Endodermal cell (in vitro differentiated cells): Measurements from ENCODE around the gene SLX9. TPM values are rescaled to one million over a fixed set of nuclear protein-coding genes. Genes with fewer than 3 reads are reported as not detected.

Source experiments
- DNase-seq: peaks from one replicate; pipeline ENCODE4 v3.0.0-alpha.2; 2017
- H3K27ac ChIP-seq: 2 replicates; pipeline ENCODE4 v1.5.1; 2013; ENCODE audit warnings: mild to moderate bottlenecking, low read depth, low read length, moderate library complexity
- H3K27me3 ChIP-seq: 2 replicates; pipeline ENCODE4 v1.6.1; 2013; ENCODE audit warnings: mild to moderate bottlenecking, low read length, moderate library complexity; ENCODE audit not compliant: insufficient read depth, control insufficient read depth, poor library complexity, severe bottlenecking
- H3K36me3 ChIP-seq: 2 replicates; pipeline ENCODE4 v1.7.0; 2013; ENCODE audit warnings: mild to moderate bottlenecking, low read length, moderate library complexity; ENCODE audit not compliant: control insufficient read depth, insufficient read depth
- H3K4me1 ChIP-seq: one replicate; pipeline ENCODE4 v1.7.0; 2013; ENCODE audit warnings: low read length; ENCODE audit not compliant: control insufficient read depth, insufficient read depth
- H3K4me3 ChIP-seq: 2 replicates; pipeline ENCODE4 v1.5.1; 2013; ENCODE audit warnings: mild to moderate bottlenecking, low read length, moderate library complexity
- H3K9ac ChIP-seq: 2 replicates; pipeline ENCODE4 v1.6.1; 2013; ENCODE audit warnings: mild to moderate bottlenecking, low read length, moderate library complexity; ENCODE audit not compliant: poor library complexity, severe bottlenecking; ENCODE audit errors: extremely low read depth
- H3K9me3 ChIP-seq: 2 replicates; pipeline ENCODE4 v1.6.1; 2013; ENCODE audit warnings: mild to moderate bottlenecking, low read length, moderate library complexity; ENCODE audit not compliant: control insufficient read depth
- H3K27ac Mint-ChIP-seq: 2 replicates; pipeline ENCODE4 v1.8.0; 2020; ENCODE audit warnings: mixed read lengths
- H3K27me3 Mint-ChIP-seq: 2 replicates; pipeline ENCODE4 v1.8.0; 2021; ENCODE audit warnings: mild to moderate bottlenecking, mixed read lengths; ENCODE audit not compliant: insufficient read depth
- H3K36me3 Mint-ChIP-seq: 2 replicates; pipeline ENCODE4 v1.8.0; 2020; ENCODE audit warnings: low read depth, mixed read lengths
- H3K4me1 Mint-ChIP-seq: 2 replicates; pipeline ENCODE4 v1.8.0; 2020; ENCODE audit warnings: mixed read lengths
- H3K4me3 Mint-ChIP-seq: 2 replicates; pipeline ENCODE4 v1.8.0; 2020; ENCODE audit warnings: mild to moderate bottlenecking, moderate library complexity, mixed read lengths
- H3K9me3 Mint-ChIP-seq: 2 replicates; pipeline ENCODE4 v1.8.0; 2020; ENCODE audit warnings: mild to moderate bottlenecking, mixed read lengths
- CTCF ChIP-seq: fragments of 200-600 bp; sonication (generic); conservative IDR thresholded peaks from 2 replicates; pipeline ENCODE4 v1.5.0; 2021; ENCODE audit warnings: antibody characterized with exemption, mild to moderate bottlenecking
- WGBS, 2 experiments: methylation state at CpG; one replicate each; pipeline versions ENCODE4 v1.1.5 to v1.1.7; 2013; ENCODE audit warnings: missing lambda C conversion rate in 2 of 2, mixed read lengths in 1 of 2; ENCODE audit not compliant: insufficient coverage in 1 of 2, insufficient read length in 1 of 2; 5-methylcytosine and 5-hydroxymethylcytosine counted together
- total RNA-seq, 2 donors: library from RNA; stranded (reverse); fragmentation: NEBNext Ultra II Directional in 1 of 2; extraction: Animal tissue kit (Norgen Biotek cat#: 25700) in 1 of 2; gene quantifications; 2 replicates in 1 of 2; 3 replicates in 1 of 2; pipeline ENCODE4 v1.2.1, GENCODE V29; 2021

SLX9 gene
- total RNA-seq, 2 donors from 2014 or later: 38.0 to 48.9 TPM

- TF ChIP-seq CTCF: no peak
- Histone ChIP-seq H3K4me3 (no peak overlapping the region), H3K9ac (no peak overlapping the region), H3K36me3 (no peaks in the 10 kb centered on the region), H3K27ac (no peak overlapping the region), H3K27me3 (peaks cover 63% of the 10 kb centered on the region), H3K9me3 (no peaks in the 10 kb centered on the region), H3K4me1 (no peaks in the 10 kb centered on the region)
- peaks cover 62% of the 10 kb centered on the region for H3K27me3 Mint-ChIP-seq
- no peak overlapping the region for H3K4me3 Mint-ChIP-seq
- WGBS, 2 experiments: 86 to 91% methylated on average over 25 of the region's 25 CpGs
- H3K27ac Mint-ChIP-seq: no peak overlapping the region
- no peaks in the 10 kb centered on the region for H3K9me3 Mint-ChIP-seq
- no peak for DNase-seq
- peaks cover 9% of the 10 kb centered on the region for H3K4me1 Mint-ChIP-seq
- no peaks in the 10 kb centered on the region for H3K36me3 Mint-ChIP-seq
Observed at GRCh38 chr21:44933199-44933917, 6.5 kb upstream of the SLX9 start.

- Mint-ChIP-seq H3K4me3 (no peak overlapping the region), H3K4me1 (peaks cover 9% of the 10 kb centered on the region), H3K27me3 (peaks cover 59% of the 10 kb centered on the region), H3K36me3 (no peaks in the 10 kb centered on the region), H3K27ac (no peak overlapping the region), H3K9me3 (no peaks in the 10 kb centered on the region)
- Histone ChIP-seq H3K9ac (no peak overlapping the region), H3K4me1 (peaks cover 3% of the 10 kb centered on the region), H3K27ac (no peak overlapping the region), H3K4me3 (no peak overlapping the region), H3K9me3 (no peaks in the 10 kb centered on the region), H3K27me3 (peaks cover 60% of the 10 kb centered on the region), H3K36me3 (no peaks in the 10 kb centered on the region)
- TF ChIP-seq CTCF: no peak
- DNase-seq: no peak
- 87 to 91% methylated on average over 5 to 6 of the region's 6 CpGs for WGBS, 2 experiments
Observed at GRCh38 chr21:44933918-44934260, 5.9 kb upstream of the SLX9 start.

- 94 to 100% methylated on average over 2 to 6 of the region's 6 CpGs for WGBS, 2 experiments
Observed at GRCh38 chr21:44934276-44934675, 5.6 kb upstream of the SLX9 start.

More at GRCh38 chr21:44934276-44934675, 5.6 kb upstream of the SLX9 start:
- TF ChIP-seq CTCF: no peak
- Mint-ChIP-seq H3K4me3 (no peak overlapping the region), H3K36me3 (no peaks in the 10 kb centered on the region), H3K9me3 (no peaks in the 10 kb centered on the region), H3K27ac (no peak overlapping the region), H3K27me3 (peaks cover 56% of the 10 kb centered on the region), H3K4me1 (peaks cover 9% of the 10 kb centered on the region)
- H3K9ac ChIP-seq: no peak overlapping the region
- no peak overlapping the region for H3K27ac ChIP-seq
- H3K4me3 ChIP-seq: no peak overlapping the region
- no peak for DNase-seq
- H3K36me3 ChIP-seq: no peaks in the 10 kb centered on the region
- H3K27me3 ChIP-seq: peaks cover 56% of the 10 kb centered on the region
- no peaks in the 10 kb centered on the region for H3K9me3 ChIP-seq
- peaks cover 3% of the 10 kb centered on the region for H3K4me1 ChIP-seq
